Keratinocyte (primary cell): ENCODE results near the gene ZNF496. TPM values are rescaled to one million over a fixed set of nuclear protein-coding genes. Genes with fewer than 3 reads are reported as not detected.

Experiments
- DNase-seq: peaks from one replicate; pipeline ENCODE4 v3.0.0-alpha.2; 2011; ENCODE audit warnings: low read depth, missing footprints, low spot score
- FAIRE-seq: peaks from 2 replicates; lab custom pipeline; 2011; peaks lifted over from hg19 to GRCh38; lab: Jason Lieb, UNC
- H2AFZ ChIP-seq: 2 replicates; pipeline ENCODE4 v1.6.0; 2012; ENCODE audit warnings: low read length, control low read depth, inconsistent platforms; ENCODE audit not compliant: control insufficient read depth
- H3K27ac ChIP-seq: 2 replicates; pipeline ENCODE4 v1.5.1; 2011; ENCODE audit warnings: low read length; ENCODE audit not compliant: control insufficient read depth, insufficient read depth
- H3K27me3 ChIP-seq: 3 replicates; pipeline ENCODE4 v1.6.0; 2011; ENCODE audit warnings: low read length; ENCODE audit not compliant: control insufficient read depth, insufficient read depth; ENCODE audit errors: extremely low read depth
- H3K36me3 ChIP-seq, 2 experiments: 2 replicates in 1 of 2; 3 replicates in 1 of 2; pipeline ENCODE4 v1.5.1; 2011; ENCODE audit warnings: low read length in 2 of 2, mild to moderate bottlenecking in 1 of 2; ENCODE audit not compliant: control insufficient read depth in 2 of 2, insufficient read depth in 2 of 2; ENCODE audit errors: extremely low read depth in 1 of 2
- H3K4me1 ChIP-seq: 3 replicates; pipeline ENCODE4 v1.5.1; 2011; ENCODE audit warnings: low read length; ENCODE audit not compliant: control insufficient read depth, insufficient read depth; ENCODE audit errors: extremely low read depth
- H3K4me2 ChIP-seq: 3 replicates; pipeline ENCODE4 v1.6.0; 2011; ENCODE audit warnings: low read depth, low read length; ENCODE audit not compliant: control insufficient read depth, insufficient read depth; ENCODE audit errors: extremely low read depth
- H3K4me3 ChIP-seq, 3 experiments: fragments of 200-600 bp in 1 of 3; sonication (generic) in 1 of 3; 2 replicates in 2 of 3; 3 replicates in 1 of 3; pipeline ENCODE4 v1.5.1; 2011 to 2016; ENCODE audit warnings: low read length in 3 of 3, mild to moderate bottlenecking in 3 of 3, control low read depth in 2 of 3, inconsistent platforms in 1 of 3, low read depth in 1 of 3, mixed read lengths in 1 of 3, mixed run types in 1 of 3, moderate library complexity in 1 of 3; ENCODE audit not compliant: control insufficient read depth in 2 of 3, insufficient read depth in 2 of 3; ENCODE audit errors: extremely low read depth in 1 of 3
- H3K79me2 ChIP-seq: 2 replicates; pipeline ENCODE4 v1.6.0; 2012; ENCODE audit warnings: low read length; ENCODE audit not compliant: control insufficient read depth, insufficient read depth
- H3K9ac ChIP-seq: 3 replicates; pipeline ENCODE4 v1.6.0; 2011; ENCODE audit warnings: low read length; ENCODE audit not compliant: control insufficient read depth, insufficient read depth; ENCODE audit errors: extremely low read depth
- H3K9me1 ChIP-seq: 3 replicates; pipeline ENCODE4 v1.6.0; 2011; ENCODE audit warnings: low read length; ENCODE audit not compliant: control insufficient read depth, insufficient read depth; ENCODE audit errors: extremely low read depth
- H3K9me3 ChIP-seq: 2 replicates; pipeline ENCODE4 v1.5.1; 2012; ENCODE audit warnings: low read depth, low read length; ENCODE audit not compliant: control insufficient read depth
- H4K20me1 ChIP-seq: 3 replicates; pipeline ENCODE4 v1.6.0; 2011; ENCODE audit warnings: low read length; ENCODE audit not compliant: control insufficient read depth, insufficient read depth; ENCODE audit errors: extremely low read depth
- EZH2 ChIP-seq: IDR thresholded peaks from one replicate; pipeline ENCODE4 v1.6.1; 2012; ENCODE audit warnings: inconsistent platforms, mild to moderate bottlenecking, low read length, moderate library complexity
- dilution Hi-C: fragments of 300-500 bp; cut with MboI; formaldehyde crosslinking; loops from one replicate; pipeline ENCODE4 v1.7.0; 2020; ENCODE audit warnings: low sequenced_read_pairs; ENCODE audit not compliant: extremely low pct_ligation_motif_present
- polyA plus RNA-seq, 5 experiments: library from polyadenylated mRNA; depleted of rRNA in 3 of 5; stranded (reverse) in 3 of 5; stranded (forward) in 1 of 5; unstranded in 1 of 5; fragments of >200 nt; gene quantifications; 1 replicate in 1 of 5; 2 replicates in 3 of 5; 3 replicates in 1 of 5; pipeline versions ENCODE4 v1.2.1 to v1.2.3, GENCODE V29; 2011 to 2012; ENCODE audit warnings: missing spikeins in 2 of 5, low read depth in 1 of 5, low replicate concordance in 1 of 5
- TF ChIP-seq, protein P1 (sequence below), 3 experiments: IDR thresholded peaks in 1 of 3; conservative IDR thresholded peaks in 1 of 3; optimal IDR thresholded peaks in 1 of 3; 2 replicates in 2 of 3; 3 replicates in 1 of 3; pipeline versions ENCODE3 to v1.5.1; 2011; ENCODE audit warnings: low read length in 3 of 3, mild to moderate bottlenecking in 3 of 3, moderate library complexity in 2 of 3, control low read depth in 1 of 3, inconsistent platforms in 1 of 3; ENCODE audit not compliant: insufficient read depth in 2 of 3; ENCODE audit errors: extremely low read depth in 1 of 3

Gene ZNF496
- polyA plus RNA-seq, 1 donor (not counting 4 experiments of a cell fraction or from before 2014, with no cell fraction given): 8.9 TPM

DNA sequence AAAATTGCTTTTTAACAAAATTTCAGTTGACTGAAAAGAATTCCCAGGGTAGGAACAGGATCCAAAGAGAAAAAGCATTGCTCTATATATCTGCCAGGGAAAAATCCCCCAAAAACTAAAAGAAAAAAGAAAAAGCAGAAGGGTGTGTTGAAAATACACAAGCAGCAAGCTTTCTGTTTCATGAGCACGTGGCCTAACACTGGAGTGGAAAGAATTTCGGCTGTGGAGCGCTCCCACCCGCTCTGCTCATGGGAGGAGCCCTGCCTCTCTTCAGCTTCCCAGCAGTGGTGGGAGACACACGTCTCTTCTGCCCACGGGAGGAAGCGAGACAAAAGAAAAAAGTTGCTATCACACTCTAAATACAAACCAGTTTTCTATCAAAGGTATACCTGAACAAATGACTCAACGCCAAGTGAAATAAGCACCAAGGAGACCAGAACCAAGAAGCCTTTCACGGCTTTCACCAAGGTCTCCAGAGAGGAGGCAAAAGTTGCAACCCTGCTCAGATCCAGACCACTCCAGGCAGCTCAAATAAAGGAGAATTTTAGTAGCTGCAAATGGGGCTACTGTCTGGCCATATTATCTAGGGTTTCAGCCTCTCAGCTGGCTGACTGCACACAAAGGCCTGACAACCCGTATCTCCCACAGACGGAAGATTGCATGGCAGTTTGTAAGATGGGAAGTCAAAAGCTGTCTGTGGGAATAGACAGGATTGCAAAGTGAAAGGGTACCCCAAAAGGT lies 29.5 kb upstream of the ZNF496 start:
- no peaks in the 10 kb centered on the region for H3K27me3 ChIP-seq
- FAIRE-seq: no peak
- dilution Hi-C loops: no loop called here
- H3K4me1 ChIP-seq: no peaks in the 10 kb centered on the region
- H2AFZ ChIP-seq: no peak overlapping the region
- H3K79me2 ChIP-seq: no peaks in the 10 kb centered on the region
- H3K27ac ChIP-seq: no peak overlapping the region
- DNase-seq: no peak
- H4K20me1 ChIP-seq: no peaks in the 10 kb centered on the region
- no peak for TF ChIP-seq EZH2
- TF ChIP-seq, protein P1, sequence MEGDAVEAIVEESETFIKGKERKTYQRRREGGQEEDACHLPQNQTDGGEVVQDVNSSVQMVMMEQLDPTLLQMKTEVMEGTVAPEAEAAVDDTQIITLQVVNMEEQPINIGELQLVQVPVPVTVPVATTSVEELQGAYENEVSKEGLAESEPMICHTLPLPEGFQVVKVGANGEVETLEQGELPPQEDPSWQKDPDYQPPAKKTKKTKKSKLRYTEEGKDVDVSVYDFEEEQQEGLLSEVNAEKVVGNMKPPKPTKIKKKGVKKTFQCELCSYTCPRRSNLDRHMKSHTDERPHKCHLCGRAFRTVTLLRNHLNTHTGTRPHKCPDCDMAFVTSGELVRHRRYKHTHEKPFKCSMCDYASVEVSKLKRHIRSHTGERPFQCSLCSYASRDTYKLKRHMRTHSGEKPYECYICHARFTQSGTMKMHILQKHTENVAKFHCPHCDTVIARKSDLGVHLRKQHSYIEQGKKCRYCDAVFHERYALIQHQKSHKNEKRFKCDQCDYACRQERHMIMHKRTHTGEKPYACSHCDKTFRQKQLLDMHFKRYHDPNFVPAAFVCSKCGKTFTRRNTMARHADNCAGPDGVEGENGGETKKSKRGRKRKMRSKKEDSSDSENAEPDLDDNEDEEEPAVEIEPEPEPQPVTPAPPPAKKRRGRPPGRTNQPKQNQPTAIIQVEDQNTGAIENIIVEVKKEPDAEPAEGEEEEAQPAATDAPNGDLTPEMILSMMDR (optimal IDR thresholded peaks at IDR 0.05 in 1 of 3, IDR thresholded peaks at IDR 0.05 in 1 of 3, conservative IDR thresholded peaks at IDR 0.05 in 1 of 3; ENCODE audit: extremely low read depth in 1 of 3, insufficient read depth in 2 of 3, low read length in 3 of 3): no peak
- H3K9me3 ChIP-seq: no peaks in the 10 kb centered on the region
- H3K4me3 ChIP-seq: no peak overlapping the region
- H3K9me1 ChIP-seq: no peaks in the 10 kb centered on the region
- no peak overlapping the region for H3K9ac ChIP-seq
- H3K4me2 ChIP-seq: no peak overlapping the region
- H3K36me3 ChIP-seq: no peaks in the 10 kb centered on the region

DNA sequence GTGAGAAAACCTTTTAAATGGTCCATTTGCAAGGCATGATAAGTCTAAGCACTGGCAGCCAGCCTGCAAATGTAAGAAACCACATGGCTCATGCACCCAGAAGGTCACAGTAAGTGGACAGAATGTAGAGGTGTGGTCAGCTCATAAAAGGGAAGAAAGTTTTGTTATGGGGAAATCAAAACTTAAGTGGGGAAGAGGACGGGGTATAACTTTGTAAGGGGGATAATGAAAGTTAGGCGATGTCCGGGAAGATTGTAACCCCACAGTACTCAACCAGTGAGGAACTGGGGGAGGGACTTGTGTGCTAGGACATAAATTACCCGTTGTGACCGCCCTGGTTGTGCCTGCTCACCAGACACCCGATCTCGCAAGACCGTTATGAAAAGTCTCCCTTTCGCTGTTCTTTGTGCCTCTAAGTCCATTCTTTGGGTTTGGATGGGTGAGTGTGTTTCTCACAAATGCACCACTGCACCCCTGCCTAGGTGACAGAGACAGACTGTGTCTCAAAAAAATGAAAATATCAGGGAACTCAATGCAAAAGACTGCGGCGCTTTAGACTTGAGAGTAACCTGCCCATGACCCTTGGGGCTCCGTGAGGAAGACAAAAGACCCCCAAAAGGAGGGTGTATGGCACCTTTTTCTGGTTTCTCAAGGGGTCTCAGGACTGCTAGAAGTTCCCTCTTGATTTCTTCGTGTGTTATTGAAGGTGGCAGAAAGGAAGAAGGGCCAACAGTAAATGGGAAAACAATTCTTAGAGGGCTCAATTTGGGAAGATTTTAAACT lies 28.6 kb upstream of the ZNF496 start:
- DNase-seq (no peak), FAIRE-seq (no peak)
- H3K9me3 ChIP-seq: no peaks in the 10 kb centered on the region
- H3K27ac ChIP-seq: no peak overlapping the region
- no peak overlapping the region for H3K4me3 ChIP-seq
- no peak overlapping the region for H3K4me2 ChIP-seq
- H3K36me3 ChIP-seq: no peaks in the 10 kb centered on the region
- H4K20me1 ChIP-seq: no peaks in the 10 kb centered on the region
- no peak overlapping the region for H3K9ac ChIP-seq
- TF ChIP-seq, protein P1 (optimal IDR thresholded peaks at IDR 0.05 in 1 of 3, IDR thresholded peaks at IDR 0.05 in 1 of 3, conservative IDR thresholded peaks at IDR 0.05 in 1 of 3; ENCODE audit: extremely low read depth in 1 of 3, insufficient read depth in 2 of 3, low read length in 3 of 3): no peak
- TF ChIP-seq EZH2: no peak
- dilution Hi-C loops: no loop called here
- H3K9me1 ChIP-seq: no peaks in the 10 kb centered on the region
- H2AFZ ChIP-seq: no peak overlapping the region
- no peaks in the 10 kb centered on the region for H3K27me3 ChIP-seq
- no peaks in the 10 kb centered on the region for H3K79me2 ChIP-seq
- no peaks in the 10 kb centered on the region for H3K4me1 ChIP-seq
